ENCODE data around the gene CPEB4. TPM values are rescaled to one million over a fixed set of nuclear protein-coding genes. Genes with fewer than 3 reads are reported as not detected.

CPEB4 gene
- 22.6 and 26.1 TPM in 2 replicates for total RNA-seq

GRCh38 chr5:173887610-173888472 is at the start of gene CPEB4:
CPEB4 (plus strand) TSS chr5:173888349; CDS start chr5:173889734, 1,385 bp downstream.
- intact Hi-C loops (cut with micrococcal nuclease), result loop anchor here (1.0 to 10.0 kb wide), 14 partner anchors 8 to 1883 kb away; partner anchors contain the start of genes ATP6V0E1, BNIP1, BOD1 and FBXW11

GRCh38 chr5:173839117-173839713 is 48.9 kb upstream of the CPEB4 start:
- intact Hi-C loops (cut with micrococcal nuclease), result no loop called here

GRCh38 chr5:173840111-173840983 is 47.8 kb upstream of the CPEB4 start:
- intact Hi-C loops (cut with micrococcal nuclease), result no loop called here

GRCh38 chr5:173841710-173842109 is 46.4 kb upstream of the CPEB4 start:
- intact Hi-C loops (cut with micrococcal nuclease), result no loop called here

GRCh38 chr5:173843794-173844193 is 44.4 kb upstream of the CPEB4 start:
- intact Hi-C loops (cut with micrococcal nuclease), result no loop called here

- intact Hi-C loops (cut with micrococcal nuclease), result no loop called here
These were observed 42.8 kb upstream of the CPEB4 start for GRCh38 chr5:173845321-173845720.

- intact Hi-C loops (cut with micrococcal nuclease), result no loop called here
These were observed 41.1 kb upstream of the CPEB4 start for GRCh38 chr5:173846929-173847501.

- intact Hi-C loops (cut with micrococcal nuclease), result no loop called here
These were observed 39.1 kb upstream of the CPEB4 start for GRCh38 chr5:173848986-173849596.

- intact Hi-C loops (cut with micrococcal nuclease), result no loop called here
These were observed 38.2 kb upstream of the CPEB4 start for GRCh38 chr5:173849908-173850307.

GRCh38 chr5:173850659-173851058 is 37.5 kb upstream of the CPEB4 start:
- intact Hi-C loops (cut with micrococcal nuclease), result no loop called here

GRCh38 chr5:173851595-173852243 is 36.4 kb upstream of the CPEB4 start:
- intact Hi-C loops (cut with micrococcal nuclease), result no loop called here

GRCh38 chr5:173852790-173853359 is 35.3 kb upstream of the CPEB4 start:
- intact Hi-C loops (cut with micrococcal nuclease), result no loop called here

- intact Hi-C loops (cut with micrococcal nuclease), result no loop called here
These were observed 34.6 kb upstream of the CPEB4 start for GRCh38 chr5:173853370-173854131.

GRCh38 chr5:173855162-173855994 is 32.8 kb upstream of the CPEB4 start:
- intact Hi-C loops (cut with micrococcal nuclease), result no loop called here

- intact Hi-C loops (cut with micrococcal nuclease), result no loop called here
These were observed 32.0 kb upstream of the CPEB4 start for GRCh38 chr5:173855995-173856656.

- intact Hi-C loops (cut with micrococcal nuclease), result no loop called here
These were observed 30.9 kb upstream of the CPEB4 start for GRCh38 chr5:173857234-173857633.

- intact Hi-C loops (cut with micrococcal nuclease), result no loop called here
These were observed 30.0 kb upstream of the CPEB4 start for GRCh38 chr5:173858021-173858669.
